C4-2B (cell line): ENCODE results near the gene GALNTL6.

Experiments used
- H3K27ac ChIP-seq: fragments of 450-650 bp; 2 replicates; pipeline ENCODE4 v1.5.1; 2017
- ZFX ChIP-seq: fragments of 450-650 bp; IDR thresholded peaks from 2 replicates; pipeline ENCODE4 v1.6.1; 2017
- TF ChIP-seq, protein P1 (sequence below): fragments of 450-650 bp; conservative IDR thresholded peaks from 2 replicates; pipeline ENCODE4 v1.5.1; 2017; ENCODE audit warnings: mild to moderate bottlenecking

Gene GALNTL6

DNA sequence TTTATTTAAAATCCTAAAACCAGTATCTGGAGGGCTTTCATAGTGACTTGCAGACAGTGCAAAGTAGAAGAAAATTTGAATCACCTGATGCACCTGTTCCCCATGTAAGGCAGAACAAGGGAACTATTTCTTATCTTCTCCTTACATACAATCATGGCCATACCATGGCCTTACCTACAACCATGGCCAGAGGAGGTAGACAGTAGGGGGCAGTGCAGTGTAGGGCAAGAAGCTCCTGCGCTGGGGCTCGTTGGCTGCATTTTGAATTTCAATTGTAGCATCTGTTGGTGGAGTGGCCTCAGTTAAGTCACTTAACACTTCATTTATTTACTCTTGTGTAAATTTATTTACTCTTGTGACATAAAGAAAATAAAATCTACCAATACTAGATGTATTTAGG, 33.0 kb downstream of the GALNTL6 start:
- no peak overlapping the region for H3K27ac ChIP-seq
- TF ChIP-seq, protein P1, sequence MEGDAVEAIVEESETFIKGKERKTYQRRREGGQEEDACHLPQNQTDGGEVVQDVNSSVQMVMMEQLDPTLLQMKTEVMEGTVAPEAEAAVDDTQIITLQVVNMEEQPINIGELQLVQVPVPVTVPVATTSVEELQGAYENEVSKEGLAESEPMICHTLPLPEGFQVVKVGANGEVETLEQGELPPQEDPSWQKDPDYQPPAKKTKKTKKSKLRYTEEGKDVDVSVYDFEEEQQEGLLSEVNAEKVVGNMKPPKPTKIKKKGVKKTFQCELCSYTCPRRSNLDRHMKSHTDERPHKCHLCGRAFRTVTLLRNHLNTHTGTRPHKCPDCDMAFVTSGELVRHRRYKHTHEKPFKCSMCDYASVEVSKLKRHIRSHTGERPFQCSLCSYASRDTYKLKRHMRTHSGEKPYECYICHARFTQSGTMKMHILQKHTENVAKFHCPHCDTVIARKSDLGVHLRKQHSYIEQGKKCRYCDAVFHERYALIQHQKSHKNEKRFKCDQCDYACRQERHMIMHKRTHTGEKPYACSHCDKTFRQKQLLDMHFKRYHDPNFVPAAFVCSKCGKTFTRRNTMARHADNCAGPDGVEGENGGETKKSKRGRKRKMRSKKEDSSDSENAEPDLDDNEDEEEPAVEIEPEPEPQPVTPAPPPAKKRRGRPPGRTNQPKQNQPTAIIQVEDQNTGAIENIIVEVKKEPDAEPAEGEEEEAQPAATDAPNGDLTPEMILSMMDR, result peak; percentile 79
- TF ChIP-seq ZFX, result no peak

DNA sequence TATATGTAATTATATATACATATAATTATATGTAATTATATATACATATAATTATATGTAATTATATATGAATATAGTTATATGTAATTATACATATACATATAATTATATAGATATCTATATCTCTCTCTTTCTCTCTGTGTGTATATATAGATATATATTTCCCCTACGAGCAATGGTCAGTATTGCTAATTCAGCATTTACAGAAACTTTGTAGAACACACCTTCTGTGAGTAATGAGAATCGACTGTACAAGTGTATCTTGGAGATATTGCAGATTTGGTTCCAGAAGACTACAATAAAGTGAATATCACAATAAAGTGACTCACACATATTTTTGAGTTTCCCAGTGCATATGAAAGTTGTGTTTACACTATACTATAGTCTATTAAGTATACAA, 33.7 kb downstream of the GALNTL6 start:
- no peak overlapping the region for H3K27ac ChIP-seq
- TF ChIP-seq, protein P1, result no peak
- no peak for TF ChIP-seq ZFX

GRCh38 chr4:171847751-171848150, 34.5 kb downstream of the GALNTL6 start:
- TF ChIP-seq ZFX, result no peak
- TF ChIP-seq, protein P1, result no peak
- no peak overlapping the region for H3K27ac ChIP-seq

- no peak overlapping the region for H3K27ac ChIP-seq
- TF ChIP-seq, protein P1, result no peak
- TF ChIP-seq ZFX, result no peak
Observed at GRCh38 chr4:171849686-171850222, 36.5 kb downstream of the GALNTL6 start.

- no peak overlapping the region for H3K27ac ChIP-seq
- TF ChIP-seq ZFX, result no peak
- TF ChIP-seq, protein P1, result no peak
Observed at GRCh38 chr4:171851295-171851694, 38.1 kb downstream of the GALNTL6 start.

DNA sequence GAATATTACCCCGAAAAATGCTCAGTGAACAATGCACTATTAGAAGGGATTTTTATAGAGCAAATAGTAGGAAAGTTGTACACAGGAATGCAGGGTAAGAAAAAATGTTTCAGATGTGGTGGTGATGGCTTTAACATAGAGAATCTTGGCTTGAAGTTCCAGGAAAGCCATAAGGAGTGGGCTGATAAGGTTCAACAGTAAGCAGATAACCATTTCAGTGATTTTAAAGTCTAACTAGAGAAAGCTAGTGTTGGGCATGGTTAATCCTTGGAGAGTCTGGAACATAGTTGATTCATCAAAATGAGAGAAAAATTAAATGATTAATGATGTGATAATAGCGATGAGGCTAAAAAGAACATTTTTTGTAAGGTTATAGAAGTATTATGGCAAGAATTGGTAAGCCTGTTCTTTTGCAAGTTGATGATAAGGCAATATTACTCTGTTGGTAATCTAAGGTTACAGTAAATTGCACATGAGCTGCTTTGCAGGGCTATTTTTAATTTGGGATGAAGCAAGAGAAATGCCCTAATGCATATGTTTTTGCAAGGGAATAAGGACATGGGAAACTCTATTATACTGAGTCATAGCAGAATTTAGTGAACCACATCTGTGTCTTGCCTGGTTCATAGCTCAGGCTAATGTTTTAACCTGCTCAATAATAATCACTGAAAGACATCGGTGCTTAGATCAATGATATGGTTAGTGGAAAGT, 44.3 kb downstream of the GALNTL6 start:
- no peak overlapping the region for H3K27ac ChIP-seq
- TF ChIP-seq, protein P1, result no peak
- TF ChIP-seq ZFX, result no peak

DNA sequence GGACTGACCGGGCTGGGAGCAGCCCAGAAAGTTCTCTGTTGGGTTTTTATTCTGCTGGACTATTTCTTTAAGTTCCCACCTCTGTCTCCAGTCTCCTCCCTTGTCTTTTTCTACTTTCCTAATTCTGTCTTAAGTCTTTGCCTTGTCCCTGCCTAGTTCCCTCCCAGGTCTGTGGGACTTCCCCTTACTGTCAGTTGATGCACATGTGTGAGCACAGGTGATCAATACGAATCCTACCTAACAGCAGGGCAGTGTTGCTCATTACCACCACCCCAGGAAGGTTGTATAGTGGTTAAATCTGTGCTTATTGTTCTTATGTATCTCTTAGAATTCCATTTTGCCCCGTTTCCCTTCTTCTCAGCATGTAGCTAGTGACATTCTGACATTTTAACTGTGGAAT, 62.1 kb downstream of the GALNTL6 start:
- TF ChIP-seq, protein P1, result no peak
- TF ChIP-seq ZFX, result no peak
- no peak overlapping the region for H3K27ac ChIP-seq
